NB4 (cell line): ENCODE results near the gene COX6A1.
A peak's percentile ranks its signal among the peaks of the same experiment; 100 is the strongest.

Experiments
- DNase-seq: peaks from one replicate; pipeline ENCODE4 v3.0.0; 2010; ENCODE audit warnings: low read depth
- H3K4me3 ChIP-seq: one replicate; pipeline ENCODE4 v1.5.1; 2011; ENCODE audit warnings: mild to moderate bottlenecking, low read depth, low read length, moderate library complexity
- MYC ChIP-seq: IDR thresholded peaks from 2 replicates; pipeline ENCODE4 v1.6.1; 2011; ENCODE audit warnings: low read depth, low read length
- POLR2A ChIP-seq: IDR thresholded peaks from 2 replicates; pipeline ENCODE4 v1.6.1; 2011; ENCODE audit warnings: mild to moderate bottlenecking; ENCODE audit not compliant: insufficient read length; ENCODE audit errors: extremely low read depth
- TF ChIP-seq, protein P1 (sequence below): IDR thresholded peaks from one replicate; pipeline ENCODE4 v1.5.1; 2012; ENCODE audit warnings: low read depth, low read length
- TF ChIP-seq, protein P2 (sequence below): IDR thresholded peaks from 2 replicates; pipeline ENCODE4 v1.6.1; 2011; ENCODE audit warnings: low read depth, low read length

Gene COX6A1

DNA sequence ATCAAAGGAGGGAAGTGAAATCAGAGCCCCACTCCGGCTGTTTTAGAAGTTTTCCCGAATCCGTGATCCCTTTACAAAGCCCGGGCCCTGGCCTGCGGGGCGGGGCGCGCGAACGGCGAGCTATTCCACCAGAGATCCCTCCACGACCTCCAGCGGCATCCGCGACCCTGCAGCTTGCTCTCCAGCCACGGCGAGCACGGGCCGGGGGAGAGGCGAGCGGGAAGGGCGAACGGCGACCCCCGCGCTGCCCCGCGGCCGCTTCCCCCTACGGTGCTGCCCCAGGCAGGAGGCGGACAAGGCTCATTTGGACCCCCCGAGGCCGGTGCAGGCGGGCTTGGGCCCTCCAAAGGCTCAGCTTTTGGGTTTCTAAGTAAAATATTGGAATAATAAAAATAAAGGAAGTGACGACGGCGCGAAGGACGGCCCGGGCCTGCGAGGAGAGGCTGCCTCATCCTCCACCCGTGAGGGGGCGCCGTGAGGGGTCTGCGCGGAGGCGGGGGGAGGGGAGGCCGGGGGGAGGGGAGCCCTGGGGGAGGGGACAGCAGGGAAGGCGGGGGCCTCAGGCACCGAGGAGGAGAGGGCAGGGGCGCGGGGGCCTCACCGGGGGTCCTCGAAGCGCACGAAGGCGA lies 31.0 kb downstream of the COX6A1 start:
- DNase-seq: no peak
- H3K4me3 ChIP-seq: peak overlapping the region; percentile 93
- TF ChIP-seq, protein P1, sequence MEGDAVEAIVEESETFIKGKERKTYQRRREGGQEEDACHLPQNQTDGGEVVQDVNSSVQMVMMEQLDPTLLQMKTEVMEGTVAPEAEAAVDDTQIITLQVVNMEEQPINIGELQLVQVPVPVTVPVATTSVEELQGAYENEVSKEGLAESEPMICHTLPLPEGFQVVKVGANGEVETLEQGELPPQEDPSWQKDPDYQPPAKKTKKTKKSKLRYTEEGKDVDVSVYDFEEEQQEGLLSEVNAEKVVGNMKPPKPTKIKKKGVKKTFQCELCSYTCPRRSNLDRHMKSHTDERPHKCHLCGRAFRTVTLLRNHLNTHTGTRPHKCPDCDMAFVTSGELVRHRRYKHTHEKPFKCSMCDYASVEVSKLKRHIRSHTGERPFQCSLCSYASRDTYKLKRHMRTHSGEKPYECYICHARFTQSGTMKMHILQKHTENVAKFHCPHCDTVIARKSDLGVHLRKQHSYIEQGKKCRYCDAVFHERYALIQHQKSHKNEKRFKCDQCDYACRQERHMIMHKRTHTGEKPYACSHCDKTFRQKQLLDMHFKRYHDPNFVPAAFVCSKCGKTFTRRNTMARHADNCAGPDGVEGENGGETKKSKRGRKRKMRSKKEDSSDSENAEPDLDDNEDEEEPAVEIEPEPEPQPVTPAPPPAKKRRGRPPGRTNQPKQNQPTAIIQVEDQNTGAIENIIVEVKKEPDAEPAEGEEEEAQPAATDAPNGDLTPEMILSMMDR: peak; percentile 24
- TF ChIP-seq MYC: no peak

DNA sequence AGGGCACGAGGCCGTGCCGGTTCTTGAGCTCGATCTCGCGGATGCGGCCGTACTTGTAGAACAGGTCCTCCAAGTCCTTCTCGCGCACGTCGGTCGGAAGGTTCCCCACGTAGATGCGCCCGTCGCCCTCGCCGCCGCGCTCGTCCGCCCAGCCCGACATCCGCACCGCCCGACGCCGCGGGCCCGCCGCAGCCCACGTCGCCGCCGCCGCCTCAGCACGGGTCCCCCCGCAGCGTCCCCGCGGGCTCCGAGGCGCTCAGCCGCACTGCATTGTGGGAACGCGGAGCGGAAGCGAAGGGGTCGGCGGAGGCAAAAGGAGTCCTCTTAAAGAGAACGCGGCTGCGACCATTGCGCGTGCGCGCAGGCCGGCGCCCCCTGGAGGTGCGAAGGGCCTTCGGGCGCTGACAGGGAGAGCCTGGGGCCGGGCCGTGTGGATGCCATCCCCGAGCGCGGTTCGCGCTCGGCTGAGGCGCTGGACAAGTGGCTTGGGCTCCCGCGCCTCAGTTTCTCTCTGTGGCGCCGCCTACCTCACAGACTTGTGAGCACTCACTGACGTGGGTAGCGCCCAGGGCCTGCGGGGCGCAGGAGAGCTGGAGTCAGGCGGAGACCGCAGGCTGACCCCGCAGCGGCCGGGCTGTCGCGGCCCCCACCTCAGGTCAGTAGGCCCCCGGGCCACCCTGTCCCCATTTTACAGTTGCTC lies 31.7 kb downstream of the COX6A1 start, which contains the start of gene SRSF9:
SRSF9 (minus strand) TSS at position 299 of the 700 bp plus-strand sequence; CDS start at position 160, 139 bp downstream.
- TF ChIP-seq MYC: peak; percentile 63
- TF ChIP-seq, protein P1: peak; percentile 91
- TF ChIP-seq, protein P2, sequence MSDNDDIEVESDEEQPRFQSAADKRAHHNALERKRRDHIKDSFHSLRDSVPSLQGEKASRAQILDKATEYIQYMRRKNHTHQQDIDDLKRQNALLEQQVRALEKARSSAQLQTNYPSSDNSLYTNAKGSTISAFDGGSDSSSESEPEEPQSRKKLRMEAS: peak; percentile 74
- TF ChIP-seq POLR2A: peak; percentile 92
- H3K4me3 ChIP-seq: peak within 1 kb of the TSS; percentile 93
- DNase-seq: peak; percentile 99

DNA sequence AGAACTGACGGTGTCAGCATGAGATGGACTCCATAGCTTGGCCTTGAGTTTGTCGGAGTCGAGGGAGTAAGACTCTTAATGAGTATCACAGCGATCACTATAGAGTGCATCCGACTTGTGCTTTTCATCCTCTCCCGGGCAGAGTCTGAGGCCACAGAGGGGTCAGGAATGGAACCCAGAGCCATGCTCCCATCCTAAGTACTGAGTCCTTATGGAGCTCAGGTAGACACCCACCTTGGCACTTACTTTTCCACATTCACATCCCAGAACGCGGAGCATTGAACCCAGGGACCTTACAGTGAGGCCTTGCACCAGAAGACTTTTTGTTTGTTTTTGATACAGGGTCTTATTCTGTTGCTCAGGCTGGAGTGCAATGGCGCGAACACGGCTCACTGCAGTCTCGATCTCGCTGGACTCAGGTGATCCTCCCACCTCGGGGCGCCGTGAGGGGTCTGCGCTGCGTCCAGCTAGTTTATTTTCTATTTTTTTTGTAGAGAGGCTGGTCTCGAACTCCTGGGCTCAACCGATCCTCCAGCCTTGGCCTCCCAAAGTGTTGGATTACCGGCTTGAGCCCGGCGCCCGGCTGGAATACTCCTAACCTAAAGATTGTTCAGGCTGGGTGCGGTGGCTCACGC lies 32.4 kb downstream of the COX6A1 start:
- DNase-seq: no peak
- no peak for TF ChIP-seq MYC
- TF ChIP-seq, protein P1: no peak
- no peak for TF ChIP-seq POLR2A
- TF ChIP-seq, protein P2: no peak
- peak overlapping the region; percentile 87 for H3K4me3 ChIP-seq

DNA sequence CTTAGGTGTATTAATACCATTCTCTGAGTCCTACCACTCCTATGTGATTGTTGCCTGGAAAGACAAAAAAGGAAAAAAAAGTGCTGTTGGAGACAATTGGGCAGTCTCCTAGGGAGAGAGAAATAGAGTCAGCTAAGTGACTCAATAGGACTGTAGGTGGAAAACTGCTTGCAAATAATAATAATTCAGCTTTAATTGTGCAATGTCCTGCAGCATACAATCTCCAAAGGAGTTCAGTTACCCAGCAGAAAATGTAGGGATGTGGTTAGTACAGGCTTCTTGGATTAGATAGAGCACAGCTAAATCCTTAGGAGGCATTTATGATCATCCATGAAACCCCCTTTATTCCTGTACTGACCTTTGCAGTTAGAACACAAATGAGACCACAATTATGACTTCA lies 34.6 kb downstream of the COX6A1 start:
- DNase-seq: no peak
- no peak overlapping the region for H3K4me3 ChIP-seq
- TF ChIP-seq, protein P1: no peak
- TF ChIP-seq POLR2A (no peak), MYC (no peak)
- TF ChIP-seq, protein P2: no peak

DNA sequence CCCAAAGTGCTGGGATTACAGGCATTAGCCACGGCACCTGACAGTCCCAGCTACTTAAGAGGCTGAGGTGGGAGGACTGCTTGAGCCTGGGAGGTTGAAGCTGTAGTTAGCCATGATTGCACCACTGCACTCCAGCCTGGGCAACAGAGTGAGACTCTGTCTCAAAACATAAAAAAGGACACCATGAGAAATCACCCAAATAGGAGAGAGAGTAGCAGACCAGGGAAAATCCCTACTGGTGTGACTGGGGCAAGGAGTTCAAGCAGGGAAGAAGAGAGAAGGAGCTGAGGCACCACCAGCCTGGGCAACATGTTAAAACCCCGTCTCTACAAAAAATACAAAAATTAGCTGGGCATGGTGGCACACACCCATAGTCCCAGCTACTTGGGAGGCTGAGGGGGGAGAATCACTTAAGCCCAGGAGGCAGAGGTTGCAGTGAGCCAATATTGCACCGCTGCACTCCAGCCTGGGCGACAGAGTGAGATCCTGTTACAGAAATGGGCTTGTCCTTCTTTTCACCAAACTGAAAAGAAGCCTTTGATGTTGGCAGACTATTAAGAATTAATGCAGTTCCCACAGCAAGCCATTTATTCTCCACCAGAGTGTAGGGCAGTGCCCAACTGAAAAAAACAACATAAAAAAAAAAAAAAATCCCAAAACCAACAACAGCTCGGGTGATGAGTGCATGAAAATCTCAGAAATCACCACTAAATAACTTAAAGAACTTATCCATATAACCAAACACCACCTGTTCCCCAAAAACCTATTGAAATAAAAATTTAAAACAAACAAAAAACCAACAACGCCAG lies 36.1 kb downstream of the COX6A1 start:
- TF ChIP-seq MYC (no peak), POLR2A (no peak)
- TF ChIP-seq, protein P2: no peak
- TF ChIP-seq, protein P1: no peak
- DNase-seq: no peak
- H3K4me3 ChIP-seq: peak overlapping the region; percentile 10
